Ecto neural progenitor cell (in vitro differentiated cells): ENCODE measurements around the gene SLC17A9.

Experiments used
- DNase-seq: peaks from one replicate; pipeline ENCODE4 v3.0.0-alpha.2; 2018; ENCODE audit warnings: low spot score

SLC17A9 gene

GRCh38 chr20:63003546-63003945 is 51.0 kb downstream of the SLC17A9 start:
- DNase-seq = no peak

- no peak for DNase-seq
Observed at GRCh38 chr20:63004607-63005364, 52.3 kb downstream of the SLC17A9 start.

GRCh38 chr20:63005365-63005861 is 52.9 kb downstream of the SLC17A9 start:
- no peak for DNase-seq

- DNase-seq = no peak
Observed at GRCh38 chr20:63005862-63006539, 53.5 kb downstream of the SLC17A9 start.

GRCh38 chr20:63006540-63007359 is 54.2 kb downstream of the SLC17A9 start, which contains the start of gene BHLHE23:
TSS of gene BHLHE23 (minus strand) at chr20:63006964. CDS start at chr20:63006774, 190 bp downstream.
- DNase-seq = peak; percentile 84

GRCh38 chr20:63007360-63007645 is 54.8 kb downstream of the SLC17A9 start:
- DNase-seq = no peak

GRCh38 chr20:63007646-63008488 is 55.4 kb downstream of the SLC17A9 start:
- DNase-seq = peak; percentile 66

GRCh38 chr20:63008541-63009044 is 56.1 kb downstream of the SLC17A9 start:
- DNase-seq = no peak

- DNase-seq = peak; percentile 90
Observed at GRCh38 chr20:63009045-63009961, 56.8 kb downstream of the SLC17A9 start.

GRCh38 chr20:63009988-63010769 is 57.7 kb downstream of the SLC17A9 start:
- DNase-seq = no peak

GRCh38 chr20:63011798-63012197 is 59.3 kb downstream of the SLC17A9 start:
- DNase-seq = no peak

GRCh38 chr20:63013207-63013606 is 60.7 kb downstream of the SLC17A9 start:
- no peak for DNase-seq

- no peak for DNase-seq
Observed at GRCh38 chr20:63014287-63014686, 61.8 kb downstream of the SLC17A9 start.

GRCh38 chr20:63014710-63015109 is 62.2 kb downstream of the SLC17A9 start:
- peak; percentile 91 for DNase-seq

- DNase-seq = no peak
Observed at GRCh38 chr20:63015147-63015661, 62.7 kb downstream of the SLC17A9 start.

GRCh38 chr20:63015662-63016361 is 63.3 kb downstream of the SLC17A9 start:
- no peak for DNase-seq

- no peak for DNase-seq
Observed at GRCh38 chr20:63016514-63017075, 64.1 kb downstream of the SLC17A9 start.

GRCh38 chr20:63017076-63017825 is 64.7 kb downstream of the SLC17A9 start:
- no peak for DNase-seq
